DMS79 (cell line): Measurements from ENCODE around the gene AUTS2.

Source experiments
- DNase-seq: peaks from one replicate; lab custom pipeline; 2025; lab: John Stamatoyannopoulos, UW

AUTS2 gene

GRCh38 chr7:69789563-69789962, 191.3 kb downstream of the AUTS2 start:
- DNase-seq = no peak

- DNase-seq = no peak
These were observed 192.9 kb downstream of the AUTS2 start for GRCh38 chr7:69790977-69791724.

DNA sequence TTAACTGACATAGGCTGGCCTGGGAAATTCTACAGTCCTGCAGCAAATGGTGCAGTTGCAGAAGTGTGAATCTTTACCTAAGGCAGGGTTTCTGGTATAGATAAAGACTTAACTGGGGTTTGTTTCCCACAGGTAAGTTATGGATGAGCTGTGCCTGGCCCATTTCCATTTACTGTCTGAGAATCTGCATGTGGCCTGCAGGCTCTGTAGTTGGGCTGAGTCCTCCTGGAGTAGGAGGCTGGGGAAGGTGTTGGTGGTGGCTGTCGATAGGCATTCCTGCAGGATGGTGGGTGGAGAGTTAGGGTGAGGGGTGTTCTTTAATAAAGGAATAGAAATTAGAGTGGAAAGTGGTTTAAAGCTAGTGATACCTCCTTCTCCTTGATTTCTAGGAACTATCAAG, 193.5 kb downstream of the AUTS2 start:
- DNase-seq = no peak

DNA sequence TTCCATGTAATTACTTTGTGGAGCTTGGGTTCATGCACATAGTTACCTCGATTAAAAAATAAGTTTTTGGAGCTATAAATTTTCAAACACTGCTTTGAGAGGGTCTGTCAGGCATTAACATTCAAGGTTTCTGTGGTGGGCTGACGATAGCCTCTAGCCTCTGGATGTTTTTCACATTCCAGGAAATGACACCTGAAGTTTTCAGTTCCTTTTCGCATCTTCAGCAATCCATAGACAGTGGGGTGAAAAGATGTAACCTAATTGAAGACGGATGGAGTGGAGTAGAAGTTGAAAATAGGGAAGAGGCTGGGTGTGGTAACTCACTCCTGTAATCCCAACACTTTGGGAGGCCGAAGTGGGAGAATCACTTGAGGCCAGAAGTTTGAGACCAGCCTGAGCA, 197.7 kb downstream of the AUTS2 start:
- DNase-seq = no peak

DNA sequence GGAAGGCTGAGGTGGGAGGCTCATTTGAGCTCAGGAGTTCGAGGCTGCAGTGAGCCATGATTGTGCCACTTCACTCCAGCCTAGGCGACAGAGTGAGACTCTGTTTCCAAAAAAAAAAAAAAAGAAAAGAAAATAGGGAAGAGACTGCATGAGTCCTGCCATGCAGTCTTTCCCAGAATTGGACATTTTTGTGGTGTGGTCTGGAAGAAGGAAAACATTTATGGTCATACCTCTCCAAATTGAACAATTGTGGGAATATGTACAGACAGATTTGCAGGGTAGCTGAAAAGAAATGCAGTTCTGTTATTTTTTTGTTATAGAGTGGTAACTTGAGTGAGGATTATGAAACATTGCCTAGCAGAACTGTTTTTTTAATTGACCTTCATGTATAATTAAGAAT, 198.1 kb downstream of the AUTS2 start:
- no peak for DNase-seq

- DNase-seq = no peak
These were observed 200.9 kb downstream of the AUTS2 start for GRCh38 chr7:69799048-69799697.

DNA sequence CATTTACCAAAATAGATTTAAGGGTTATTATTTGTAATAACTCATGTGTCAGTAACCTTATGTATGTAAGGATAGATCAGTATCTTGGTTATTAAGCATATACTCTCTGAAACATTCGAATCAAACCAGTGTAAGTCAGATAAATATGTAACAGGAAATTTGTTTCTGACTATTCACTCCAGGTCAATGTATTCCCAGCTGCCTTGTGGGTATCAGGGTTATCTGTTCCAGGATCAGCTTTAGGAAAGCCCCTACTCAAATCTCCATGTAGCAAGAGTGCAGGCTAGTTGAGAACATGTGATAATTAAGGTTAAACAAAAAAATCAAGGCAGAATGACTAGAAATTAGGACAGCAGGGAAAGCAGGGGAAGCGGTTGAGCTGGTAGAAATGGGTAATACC, 201.7 kb downstream of the AUTS2 start:
- no peak for DNase-seq

DNA sequence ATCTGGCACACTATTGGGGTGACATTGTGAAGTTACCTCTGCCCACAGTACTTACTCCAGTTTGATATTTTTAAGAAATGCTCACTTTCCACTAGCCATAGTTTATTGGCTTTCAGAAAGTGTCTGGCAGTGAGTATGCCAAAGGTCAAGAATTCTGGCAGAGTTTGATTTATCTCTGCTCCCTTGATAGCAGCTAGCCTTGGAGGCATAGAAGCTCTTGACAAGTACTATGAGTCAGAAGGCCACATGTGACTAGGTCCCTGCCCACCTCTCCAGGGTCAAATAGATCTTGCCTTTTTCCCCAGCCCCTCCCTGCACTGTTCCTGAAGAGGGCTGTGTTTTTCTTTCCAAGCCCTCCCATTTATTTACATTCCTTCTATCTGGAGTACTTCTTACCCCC, 202.2 kb downstream of the AUTS2 start:
- DNase-seq = no peak

GRCh38 chr7:69801729-69802682, 203.7 kb downstream of the AUTS2 start:
- no peak for DNase-seq

GRCh38 chr7:69803699-69804516, 205.6 kb downstream of the AUTS2 start:
- DNase-seq = no peak

DNA sequence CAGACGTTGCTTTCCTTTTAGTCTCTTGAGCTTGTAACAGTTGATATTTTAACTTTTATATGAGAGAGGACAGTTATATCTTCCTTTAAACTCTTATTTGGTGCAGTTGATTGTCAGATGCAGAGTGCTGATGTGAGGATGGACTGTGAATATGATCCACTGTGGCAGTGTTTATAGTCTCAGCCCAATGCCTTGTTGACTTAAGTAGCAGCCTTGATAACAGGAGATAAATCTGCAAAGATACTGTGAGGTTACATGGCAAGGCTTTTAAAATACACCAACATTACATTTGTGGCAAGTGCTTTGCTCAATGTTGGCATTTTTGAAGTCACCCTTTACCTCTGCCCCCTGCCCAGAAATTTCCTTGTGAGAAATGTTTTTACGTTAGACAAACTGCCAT, 206.7 kb downstream of the AUTS2 start:
- DNase-seq = no peak

- DNase-seq = no peak
These were observed 210.1 kb downstream of the AUTS2 start for GRCh38 chr7:69808391-69808790.

GRCh38 chr7:69811476-69812308, 213.4 kb downstream of the AUTS2 start:
- no peak for DNase-seq

DNA sequence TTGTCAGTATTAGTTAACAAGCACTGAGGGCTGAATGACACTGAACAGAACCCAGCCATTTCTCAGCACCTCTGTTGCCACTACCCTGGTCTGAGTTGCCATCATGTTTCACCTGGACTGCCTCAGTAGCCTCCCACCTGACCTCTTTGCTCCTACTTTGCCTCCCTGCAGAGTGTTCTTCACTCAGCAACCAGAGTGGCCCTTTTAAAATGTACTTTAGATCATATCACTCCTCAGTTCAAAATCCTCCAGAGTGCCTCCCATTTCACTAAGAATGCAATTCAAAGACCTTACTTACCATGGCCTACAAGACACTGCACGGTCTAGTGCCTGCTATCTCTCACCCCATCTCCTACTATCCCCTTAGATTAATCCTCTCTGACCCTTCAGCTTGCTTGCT, 214.5 kb downstream of the AUTS2 start:
- DNase-seq = peak; percentile 36

DNA sequence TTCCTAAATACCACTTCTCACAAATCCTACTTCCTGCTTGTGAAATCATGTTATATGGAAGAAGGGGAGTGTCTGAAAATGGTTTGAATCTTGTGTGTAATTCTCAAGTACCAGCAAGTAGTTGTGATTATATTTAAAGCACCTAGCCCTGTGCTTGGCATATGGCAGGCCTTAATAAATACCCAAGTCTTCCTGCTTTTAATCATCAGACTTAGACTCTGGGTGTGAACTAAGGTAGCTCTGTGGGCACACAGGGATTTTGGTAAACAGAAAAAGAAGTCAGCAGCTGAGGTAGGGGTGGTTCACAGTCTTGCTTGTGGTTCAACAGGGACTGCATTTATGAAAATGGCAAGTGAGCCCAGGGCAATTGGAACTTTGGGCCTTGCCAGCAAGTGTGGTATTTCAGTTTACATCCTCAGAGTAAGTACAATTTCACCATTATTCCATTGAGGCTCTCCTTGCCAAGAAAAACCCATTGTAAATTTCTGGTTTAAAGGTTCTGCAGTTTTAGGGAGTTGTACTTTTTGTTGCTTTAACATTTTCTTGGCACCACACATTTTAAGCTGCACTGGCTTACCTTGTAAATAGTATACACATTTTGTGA, 215.5 kb downstream of the AUTS2 start:
- no peak for DNase-seq

- no peak for DNase-seq
These were observed 216.2 kb downstream of the AUTS2 start for GRCh38 chr7:69814421-69814962.

GRCh38 chr7:69816501-69816900, 218.2 kb downstream of the AUTS2 start:
- DNase-seq = no peak

DNA sequence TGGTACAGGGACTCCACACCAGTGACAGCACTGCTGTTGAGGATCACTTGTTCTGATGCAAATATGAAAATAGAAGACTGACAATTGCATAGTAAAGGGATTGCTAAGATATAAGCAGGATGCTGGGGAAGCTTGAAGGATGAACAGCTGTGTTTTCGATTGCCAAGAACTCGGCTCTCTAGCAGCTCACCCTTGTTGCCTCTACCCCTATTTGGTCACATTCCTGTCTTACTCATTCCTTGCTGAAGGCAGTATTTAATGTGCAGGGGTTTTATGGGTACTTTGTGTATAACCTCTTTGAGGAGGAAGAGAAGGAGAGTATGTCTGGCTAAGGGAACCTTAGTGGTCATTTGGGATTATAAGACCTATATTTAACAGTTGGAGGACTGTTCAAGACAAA, 218.8 kb downstream of the AUTS2 start:
- no peak for DNase-seq

- no peak for DNase-seq
These were observed 219.8 kb downstream of the AUTS2 start for GRCh38 chr7:69817841-69818635.
